Mesenchymal stem cell (in vitro differentiated cells and primary cell): Measurements from ENCODE around the gene ILF2.

Experiments
- DNase-seq: peaks from one replicate; pipeline ENCODE4 v3.0.0-alpha.2; 2013
- H2AFZ ChIP-seq: one replicate; pipeline ENCODE4 v1.6.1; 2013; ENCODE audit warnings: low read depth, mild to moderate bottlenecking, control low read depth, inconsistent platforms, low read length, moderate library complexity
- H2AK5ac ChIP-seq: 2 replicates; pipeline ENCODE4 v1.6.1; 2013; ENCODE audit warnings: low read length, moderate library complexity, mild to moderate bottlenecking, inconsistent platforms; ENCODE audit not compliant: severe bottlenecking
- H2BK120ac ChIP-seq: one replicate; pipeline ENCODE4 v1.6.1; 2013; ENCODE audit warnings: low read depth, mild to moderate bottlenecking, inconsistent platforms, low read length, moderate library complexity
- H2BK12ac ChIP-seq, 2 experiments: one replicate each; pipeline ENCODE4 v1.6.1; 2013; ENCODE audit warnings: inconsistent platforms in 2 of 2, low read length in 2 of 2, mild to moderate bottlenecking in 2 of 2, moderate library complexity in 2 of 2, control low read depth in 1 of 2
- H2BK15ac ChIP-seq: one replicate; pipeline ENCODE4 v1.6.1; 2013; ENCODE audit warnings: mild to moderate bottlenecking, low read depth, inconsistent platforms; ENCODE audit not compliant: poor library complexity, severe bottlenecking
- H2BK5ac ChIP-seq: 2 replicates; pipeline ENCODE4 v1.6.1; 2013; ENCODE audit warnings: low read depth, mild to moderate bottlenecking, low read length, control low read depth, inconsistent platforms; ENCODE audit not compliant: poor library complexity, severe bottlenecking
- H3K14ac ChIP-seq, 2 experiments: one replicate each; pipeline ENCODE4 v1.6.1; 2013; ENCODE audit warnings: inconsistent platforms in 2 of 2, low read length in 2 of 2, control low read depth in 1 of 2, mild to moderate bottlenecking in 1 of 2, moderate library complexity in 1 of 2
- H3K18ac ChIP-seq, 2 experiments: one replicate each; pipeline ENCODE4 v1.6.1; 2013; ENCODE audit warnings: inconsistent platforms in 2 of 2, low read length in 2 of 2, control low read depth in 1 of 2, low read depth in 1 of 2, mild to moderate bottlenecking in 1 of 2
- H3K23ac ChIP-seq, 2 experiments: one replicate each; pipeline ENCODE4 v1.6.1; 2013; ENCODE audit warnings: inconsistent platforms in 2 of 2, low read length in 2 of 2, mild to moderate bottlenecking in 2 of 2, moderate library complexity in 2 of 2, control low read depth in 1 of 2
- H3K27ac ChIP-seq: 2 replicates; pipeline ENCODE4 v1.5.1; 2013; ENCODE audit warnings: mild to moderate bottlenecking, moderate library complexity, low read length, control low read depth, inconsistent platforms; ENCODE audit not compliant: poor library complexity, severe bottlenecking
- H3K27me3 ChIP-seq, 2 experiments: 2 replicates each; pipeline versions ENCODE4 v1.6.1 to v1.7.0; 2013; ENCODE audit warnings: low read length in 2 of 2, mild to moderate bottlenecking in 2 of 2, moderate library complexity in 2 of 2, control low read depth in 1 of 2, inconsistent platforms in 1 of 2; ENCODE audit not compliant: control insufficient read depth in 1 of 2, insufficient read depth in 1 of 2
- H3K36me3 ChIP-seq, 2 experiments: 2 replicates each; pipeline versions ENCODE4 v1.6.1 to v1.7.0; 2013; ENCODE audit warnings: low read length in 2 of 2, control low read depth in 1 of 2, inconsistent platforms in 1 of 2, low read depth in 1 of 2, mild to moderate bottlenecking in 1 of 2; ENCODE audit not compliant: insufficient read depth in 2 of 2, control insufficient read depth in 1 of 2
- H3K4ac ChIP-seq, 2 experiments: one replicate each; pipeline ENCODE4 v1.6.1; 2013; ENCODE audit warnings: inconsistent platforms in 2 of 2, low read length in 2 of 2, mild to moderate bottlenecking in 2 of 2, moderate library complexity in 2 of 2, control low read depth in 1 of 2, low read depth in 1 of 2
- H3K4me1 ChIP-seq: 2 replicates; pipeline ENCODE4 v1.6.1; 2013; ENCODE audit warnings: low read depth, low read length, control low read depth; ENCODE audit not compliant: control insufficient read depth, insufficient read depth
- H3K4me2 ChIP-seq: 2 replicates; pipeline ENCODE4 v1.6.1; 2013; ENCODE audit warnings: low read length, mild to moderate bottlenecking, inconsistent platforms; ENCODE audit not compliant: poor library complexity, severe bottlenecking
- H3K4me3 ChIP-seq, 2 experiments: 2 replicates each; pipeline versions ENCODE4 v1.5.1 to v1.7.0; 2013; ENCODE audit warnings: low read length in 2 of 2, mild to moderate bottlenecking in 2 of 2, control low read depth in 1 of 2, low read depth in 1 of 2; ENCODE audit not compliant: insufficient read depth in 1 of 2
- H3K79me1 ChIP-seq: replicated peaks from 2 replicates; pipeline ENCODE4 v1.6.1; 2013; ENCODE audit warnings: mild to moderate bottlenecking, control low read depth, low read length, inconsistent platforms; ENCODE audit not compliant: poor library complexity, severe bottlenecking
- H3K9ac ChIP-seq: 2 replicates; pipeline ENCODE4 v1.7.0; 2013; ENCODE audit warnings: mild to moderate bottlenecking, low read length, moderate library complexity
- H3K9me3 ChIP-seq: 2 replicates; pipeline ENCODE4 v1.7.0; 2013; ENCODE audit warnings: mild to moderate bottlenecking, low read length; ENCODE audit not compliant: control insufficient read depth
- H4K8ac ChIP-seq: one replicate; pipeline ENCODE4 v1.6.1; 2013; ENCODE audit warnings: inconsistent platforms, mild to moderate bottlenecking, low read length, moderate library complexity
- H4K91ac ChIP-seq: one replicate; pipeline ENCODE4 v1.6.1; 2013; ENCODE audit warnings: mild to moderate bottlenecking, low read length, inconsistent platforms
- WGBS: methylation state at CpG from one replicate; pipeline ENCODE4 v1.1.7; 2013; ENCODE audit warnings: mixed read lengths; 5-methylcytosine and 5-hydroxymethylcytosine counted together

Gene ILF2

GRCh38 chr1:153697191-153698019 is 26.6 kb upstream of the ILF2 start:
- DNase-seq, result no peak
- peaks cover 16% of the 10 kb centered on the region for H3K4me1 ChIP-seq
- peak overlapping the region in 1 of 2 experiments; percentile 23 for H2BK12ac ChIP-seq
- no peak overlapping the region for H3K27ac ChIP-seq
- peak overlapping the region; percentile 60 for H2BK15ac ChIP-seq
- H2AFZ ChIP-seq, result peak overlapping the region; percentile 93
- H3K18ac ChIP-seq, result peak overlapping the region; percentile 53 to 64
- no peak overlapping the region for H2BK120ac ChIP-seq
- H3K4me3 ChIP-seq, result no peak overlapping the region
- H3K14ac ChIP-seq, result peak overlapping the region in 1 of 2 experiments; percentile 7
- no peaks in the 10 kb centered on the region for H3K27me3 ChIP-seq
- H2BK5ac ChIP-seq, result no peak overlapping the region
- H4K91ac ChIP-seq, result peak overlapping the region; percentile 66
- no peak overlapping the region for H2AK5ac ChIP-seq
- H3K9ac ChIP-seq, result peak overlapping the region; percentile 70
- H3K36me3 ChIP-seq, result no peaks in the 10 kb centered on the region
- peak overlapping the region in 1 of 2 experiments; percentile 14 for H3K23ac ChIP-seq
- H3K4me2 ChIP-seq, result no peak overlapping the region
- peak overlapping the region; percentile 96 for H4K8ac ChIP-seq
- no peaks in the 10 kb centered on the region for H3K79me1 ChIP-seq
- no peaks in the 10 kb centered on the region for H3K9me3 ChIP-seq
- H3K4ac ChIP-seq, result peak overlapping the region; percentile 17 to 35
- WGBS, result 64% methylated on average over 11 of the region's 12 CpGs

GRCh38 chr1:153696741-153697140 is 25.9 kb upstream of the ILF2 start:
- WGBS, result 75% methylated on average over 4 of the region's 8 CpGs
- Histone ChIP-seq H3K9ac (peak overlapping the region; percentile 70), H3K79me1 (no peaks in the 10 kb centered on the region)

GRCh38 chr1:153693466-153693865 is 22.7 kb upstream of the ILF2 start:
- no peaks in the 10 kb centered on the region for H3K9me3 ChIP-seq
- WGBS, result 100% methylated on average over 3 of the region's 4 CpGs
- H3K27me3 ChIP-seq, result no peaks in the 10 kb centered on the region
- no peaks in the 10 kb centered on the region for H3K79me1 ChIP-seq
- DNase-seq, result no peak
- no peak overlapping the region for H3K23ac ChIP-seq
- H2BK5ac ChIP-seq, result no peak overlapping the region
- no peak overlapping the region for H3K9ac ChIP-seq
- no peak overlapping the region for H2AFZ ChIP-seq
- H2BK15ac ChIP-seq, result no peak overlapping the region
- H3K27ac ChIP-seq, result no peak overlapping the region
- no peak overlapping the region for H3K18ac ChIP-seq
- H2AK5ac ChIP-seq, result no peak overlapping the region
- peaks cover 0 to 14% of the 10 kb centered on the region in 2 experiments for H3K36me3 ChIP-seq
- peaks cover 16% of the 10 kb centered on the region for H3K4me1 ChIP-seq
- H3K4me3 ChIP-seq, result no peak overlapping the region
- H3K4ac ChIP-seq, result no peak overlapping the region
- no peak overlapping the region for H3K4me2 ChIP-seq
- no peak overlapping the region for H3K14ac ChIP-seq
- no peak overlapping the region for H2BK120ac ChIP-seq
- no peak overlapping the region for H2BK12ac ChIP-seq
- H4K91ac ChIP-seq, result no peak overlapping the region
- H4K8ac ChIP-seq, result no peak overlapping the region

More at GRCh38 chr1:153696741-153697140, 25.9 kb upstream of the ILF2 start:
- H3K27me3 ChIP-seq, result no peaks in the 10 kb centered on the region
- no peak overlapping the region for H2BK12ac ChIP-seq
- H3K4me1 ChIP-seq, result peaks cover 16% of the 10 kb centered on the region
- no peak overlapping the region for H3K23ac ChIP-seq
- no peak overlapping the region for H2BK5ac ChIP-seq
- H3K4me3 ChIP-seq, result no peak overlapping the region
- H3K4ac ChIP-seq, result no peak overlapping the region
- H3K9me3 ChIP-seq, result no peaks in the 10 kb centered on the region
- no peak overlapping the region for H4K8ac ChIP-seq
- no peak overlapping the region for H3K4me2 ChIP-seq
- H2AK5ac ChIP-seq, result no peak overlapping the region
- DNase-seq, result no peak
- H2BK120ac ChIP-seq, result no peak overlapping the region
- H4K91ac ChIP-seq, result no peak overlapping the region
- H3K36me3 ChIP-seq, result no peaks in the 10 kb centered on the region
- no peak overlapping the region for H3K27ac ChIP-seq
- H2AFZ ChIP-seq, result no peak overlapping the region
- peak overlapping the region in 1 of 2 experiments; percentile 64 for H3K18ac ChIP-seq
- no peak overlapping the region for H3K14ac ChIP-seq
- H2BK15ac ChIP-seq, result no peak overlapping the region

- H2BK15ac ChIP-seq, result no peak overlapping the region
- no peak overlapping the region for H3K23ac ChIP-seq
- H3K27ac ChIP-seq, result no peak overlapping the region
- 88% methylated on average over 18 of the region's 18 CpGs for WGBS
- H3K9ac ChIP-seq, result no peak overlapping the region
- H2AFZ ChIP-seq, result no peak overlapping the region
- no peak overlapping the region for H2BK12ac ChIP-seq
- H4K8ac ChIP-seq, result no peak overlapping the region
- no peak overlapping the region for H4K91ac ChIP-seq
- no peak overlapping the region for H3K4ac ChIP-seq
- no peak overlapping the region for H3K14ac ChIP-seq
- no peak overlapping the region for H3K4me3 ChIP-seq
- H3K79me1 ChIP-seq, result no peaks in the 10 kb centered on the region
- H3K36me3 ChIP-seq, result peaks cover 0 to 39% of the 10 kb centered on the region in 2 experiments
- peaks cover 2% of the 10 kb centered on the region for H3K4me1 ChIP-seq
- DNase-seq, result no peak
- no peak overlapping the region for H3K4me2 ChIP-seq
- H3K27me3 ChIP-seq, result peaks cover 0 to 12% of the 10 kb centered on the region in 2 experiments
- no peak overlapping the region for H3K18ac ChIP-seq
- no peak overlapping the region for H2BK5ac ChIP-seq
- no peak overlapping the region for H2AK5ac ChIP-seq
- H2BK120ac ChIP-seq, result no peak overlapping the region
- no peaks in the 10 kb centered on the region for H3K9me3 ChIP-seq
These were observed 18.0 kb upstream of the ILF2 start for GRCh38 chr1:153688736-153689328.
